Measurements from ENCODE around the gene FAM228A.
"Not testable (repeated sequence)": the region's sequence is repeated elsewhere in the genome, so short reads cannot be mapped to it uniquely, and the experiment has no call there.

The FAM228A gene

GRCh38 chr2:24174851-24175277, at the start of gene FAM228A:
Gene FAM228A (plus strand): TSS chr2:24175053. CDS start chr2:24175481, 428 bp downstream.
- TF ChIP-seq CTCF (IDR thresholded peaks at IDR 0.05; ENCODE audit: low read depth, low read length, missing control alignments): no peak
- no peak for DNase-seq (ENCODE audit: extremely low read depth, low read depth)
- H3K4me3 ChIP-seq (replicated peaks; ENCODE audit: low read depth, low read length): no peak within 1 kb of the TSS

- no peak for TF ChIP-seq CTCF (IDR thresholded peaks at IDR 0.05; ENCODE audit: low read depth, low read length, missing control alignments)
Measured at GRCh38 chr2:24125956-24126355, 48.9 kb upstream of the FAM228A start.

GRCh38 chr2:24132543-24132942, 42.3 kb upstream of the FAM228A start:
- DNase-seq (ENCODE audit: extremely low read depth, low read depth): no peak
- no peak for TF ChIP-seq CTCF (IDR thresholded peaks at IDR 0.05; ENCODE audit: low read depth, low read length, missing control alignments)

More at GRCh38 chr2:24125956-24126355, 48.9 kb upstream of the FAM228A start:
- H3K4me3 ChIP-seq (replicated peaks; ENCODE audit: low read depth, low read length): no peak overlapping the region
- DNase-seq (ENCODE audit: extremely low read depth, low read depth): no peak

GRCh38 chr2:24140305-24140704, 34.5 kb upstream of the FAM228A start:
- H3K4me3 ChIP-seq (replicated peaks; ENCODE audit: low read depth, low read length); DNase-seq (ENCODE audit: extremely low read depth, low read depth): not testable (repeated sequence)

More at GRCh38 chr2:24132543-24132942, 42.3 kb upstream of the FAM228A start:
- H3K4me3 ChIP-seq (replicated peaks; ENCODE audit: low read depth, low read length): no peak overlapping the region

GRCh38 chr2:24147364-24147763, 27.5 kb upstream of the FAM228A start:
- DNase-seq (ENCODE audit: extremely low read depth, low read depth): no peak
- no peak overlapping the region for H3K4me3 ChIP-seq (replicated peaks; ENCODE audit: low read depth, low read length)
- no peak for TF ChIP-seq CTCF (IDR thresholded peaks at IDR 0.05; ENCODE audit: low read depth, low read length, missing control alignments)

- DNase-seq (ENCODE audit: extremely low read depth, low read depth): no peak
- no peak overlapping the region for H3K4me3 ChIP-seq (replicated peaks; ENCODE audit: low read depth, low read length)
- no peak for TF ChIP-seq CTCF (IDR thresholded peaks at IDR 0.05; ENCODE audit: low read depth, low read length, missing control alignments)
Measured at GRCh38 chr2:24152413-24153197, 22.2 kb upstream of the FAM228A start.

- no peak for DNase-seq (ENCODE audit: extremely low read depth, low read depth)
- no peak for TF ChIP-seq CTCF (IDR thresholded peaks at IDR 0.05; ENCODE audit: low read depth, low read length, missing control alignments)
Measured at GRCh38 chr2:24153478-24153877, 21.4 kb upstream of the FAM228A start.

More at GRCh38 chr2:24153478-24153877, 21.4 kb upstream of the FAM228A start:
- no peak overlapping the region for H3K4me3 ChIP-seq (replicated peaks; ENCODE audit: low read depth, low read length)

All from HFF-Myc (cell line).